RWPE2 (cell line): Measurements from ENCODE around the gene JAZF1.

Experiments used
- ATAC-seq: fragments of 200-7000 bp; cut with Tn5 transposase; 3 replicates; pipeline ENCODE4 v1.9.1; 2021; ENCODE audit warnings: low read depth
- DNase-seq: peaks from one replicate; pipeline ENCODE4 v3.0.0-alpha.2; 2020; ENCODE audit warnings: low spot score
- H3K27ac ChIP-seq: fragments of 450-650 bp; 2 replicates; pipeline ENCODE4 v1.5.1; 2017; ENCODE audit warnings: mild to moderate bottlenecking; ENCODE audit not compliant: poor library complexity, severe bottlenecking
- H3K27me3 ChIP-seq: fragments of 250-450 bp; sonication (Bioruptor Pico); 2 replicates; pipeline ENCODE4 v1.5.1; 2021; ENCODE audit warnings: mild to moderate bottlenecking, moderate library complexity; ENCODE audit not compliant: insufficient read depth, poor library complexity, severe bottlenecking
- H3K36me3 ChIP-seq: fragments of 250-450 bp; sonication (Bioruptor Pico); 2 replicates; pipeline ENCODE4 v1.5.1; 2020; ENCODE audit warnings: low read depth, mild to moderate bottlenecking, moderate library complexity
- H3K4me1 ChIP-seq: fragments of 250-450 bp; sonication (Bioruptor Pico); 2 replicates; pipeline ENCODE4 v1.5.1; 2021; ENCODE audit warnings: mild to moderate bottlenecking, moderate library complexity; ENCODE audit not compliant: insufficient read depth, poor library complexity, severe bottlenecking
- H3K4me3 ChIP-seq: fragments of 250-450 bp; sonication (Bioruptor Pico); 2 replicates; pipeline ENCODE4 v1.5.1; 2021; ENCODE audit warnings: mild to moderate bottlenecking, moderate library complexity; ENCODE audit not compliant: severe bottlenecking
- H3K9me3 ChIP-seq: fragments of 250-450 bp; sonication (Bioruptor Pico); 2 replicates; pipeline ENCODE4 v1.5.1; 2021; ENCODE audit warnings: mild to moderate bottlenecking, moderate library complexity; ENCODE audit not compliant: severe bottlenecking
- TF ChIP-seq, protein P1 (sequence below): fragments of 450-650 bp; IDR thresholded peaks from one replicate; pipeline ENCODE4 v1.5.1; 2017; ENCODE audit warnings: mild to moderate bottlenecking, moderate library complexity; ENCODE audit not compliant: poor library complexity, severe bottlenecking

JAZF1 gene

DNA sequence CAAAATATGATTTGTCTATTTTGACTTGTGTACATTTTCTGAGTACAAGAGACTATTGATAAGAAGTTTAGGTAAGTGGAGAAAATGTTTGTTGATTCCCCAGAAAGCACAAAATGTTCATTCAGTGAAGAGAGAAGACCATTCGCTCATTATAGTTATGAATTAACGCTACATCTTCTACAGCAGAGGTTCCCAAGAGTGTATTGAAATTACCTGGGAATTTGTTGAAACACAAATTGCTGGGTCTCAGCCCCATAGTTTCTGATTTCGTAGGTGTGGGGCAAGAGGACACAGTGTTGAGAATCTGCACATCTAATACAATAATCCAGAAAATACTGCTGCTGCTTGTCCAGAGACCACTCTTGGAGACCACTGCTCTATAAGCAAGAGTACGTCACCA, 24.2 kb downstream of the JAZF1 start:
- Histone ChIP-seq H3K9me3 (no peaks in the 10 kb centered on the region), H3K27me3 (no peaks in the 10 kb centered on the region), H3K4me1 (peaks cover 29% of the 10 kb centered on the region), H3K27ac (peak overlapping the region; percentile 49), H3K36me3 (no peaks in the 10 kb centered on the region), H3K4me3 (no peak overlapping the region)
- TF ChIP-seq, protein P1, sequence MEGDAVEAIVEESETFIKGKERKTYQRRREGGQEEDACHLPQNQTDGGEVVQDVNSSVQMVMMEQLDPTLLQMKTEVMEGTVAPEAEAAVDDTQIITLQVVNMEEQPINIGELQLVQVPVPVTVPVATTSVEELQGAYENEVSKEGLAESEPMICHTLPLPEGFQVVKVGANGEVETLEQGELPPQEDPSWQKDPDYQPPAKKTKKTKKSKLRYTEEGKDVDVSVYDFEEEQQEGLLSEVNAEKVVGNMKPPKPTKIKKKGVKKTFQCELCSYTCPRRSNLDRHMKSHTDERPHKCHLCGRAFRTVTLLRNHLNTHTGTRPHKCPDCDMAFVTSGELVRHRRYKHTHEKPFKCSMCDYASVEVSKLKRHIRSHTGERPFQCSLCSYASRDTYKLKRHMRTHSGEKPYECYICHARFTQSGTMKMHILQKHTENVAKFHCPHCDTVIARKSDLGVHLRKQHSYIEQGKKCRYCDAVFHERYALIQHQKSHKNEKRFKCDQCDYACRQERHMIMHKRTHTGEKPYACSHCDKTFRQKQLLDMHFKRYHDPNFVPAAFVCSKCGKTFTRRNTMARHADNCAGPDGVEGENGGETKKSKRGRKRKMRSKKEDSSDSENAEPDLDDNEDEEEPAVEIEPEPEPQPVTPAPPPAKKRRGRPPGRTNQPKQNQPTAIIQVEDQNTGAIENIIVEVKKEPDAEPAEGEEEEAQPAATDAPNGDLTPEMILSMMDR: no peak
- ATAC-seq: no peak
- DNase-seq: no peak

DNA sequence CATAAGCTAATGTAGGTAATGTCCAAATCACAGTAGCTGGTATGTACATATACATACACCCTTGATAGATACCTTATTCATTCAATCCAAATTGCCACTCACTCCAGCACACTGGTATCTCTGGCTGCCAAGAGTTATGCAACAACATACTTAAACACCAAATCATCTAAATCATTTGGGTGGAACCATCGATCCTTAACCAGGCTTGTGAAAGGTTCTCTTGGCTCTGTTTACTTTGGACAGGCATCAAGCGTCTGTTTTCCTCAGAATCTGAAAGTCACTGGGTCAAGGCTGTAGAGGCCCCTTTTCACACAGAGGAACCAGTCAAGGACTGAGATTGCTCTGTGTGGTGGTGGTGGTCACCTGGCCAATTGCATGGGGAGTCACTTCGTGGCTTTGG, 24.6 kb downstream of the JAZF1 start:
- DNase-seq: no peak
- TF ChIP-seq, protein P1: no peak
- Histone ChIP-seq H3K4me1 (peaks cover 30% of the 10 kb centered on the region), H3K27ac (peak overlapping the region; percentile 49), H3K27me3 (no peaks in the 10 kb centered on the region), H3K9me3 (no peaks in the 10 kb centered on the region), H3K36me3 (no peaks in the 10 kb centered on the region), H3K4me3 (no peak overlapping the region)
- peak; percentile 82 for ATAC-seq

DNA sequence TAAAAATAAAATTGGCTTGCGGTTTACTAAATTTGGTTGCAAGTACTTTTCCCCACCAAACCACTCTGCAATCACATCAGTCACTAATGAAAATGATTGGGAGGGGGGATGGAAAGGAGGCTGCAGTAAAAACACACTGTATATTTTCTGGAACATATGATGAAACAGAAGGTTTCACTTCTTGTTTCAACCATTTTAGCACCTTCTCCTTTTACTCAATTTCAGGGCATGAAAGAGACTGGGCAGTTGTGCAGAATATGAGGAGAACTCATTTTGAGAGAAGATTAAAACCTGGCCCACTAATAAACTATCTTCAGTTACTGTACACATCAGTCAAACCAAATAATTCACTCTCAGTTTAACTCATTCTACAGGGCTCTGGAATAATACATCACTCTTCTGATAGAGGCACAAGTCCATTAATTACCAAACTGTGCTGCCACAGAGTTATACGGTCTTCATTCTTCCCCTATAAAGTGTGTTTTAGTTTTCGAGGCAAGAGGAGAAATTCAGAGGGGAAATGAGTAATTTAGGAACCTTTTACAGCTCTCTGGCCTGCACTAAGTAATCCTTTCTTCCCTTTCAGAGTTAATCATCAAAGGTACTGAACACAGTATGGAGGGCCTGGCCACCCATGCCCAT, 25.5 kb downstream of the JAZF1 start:
- ATAC-seq: peak; percentile 18; the same call in 1 of the 3 replicates
- peaks cover 30% of the 10 kb centered on the region for H3K4me1 ChIP-seq
- TF ChIP-seq, protein P1: no peak
- no peak for DNase-seq
- peak overlapping the region; percentile 49 for H3K27ac ChIP-seq
- no peak overlapping the region for H3K4me3 ChIP-seq
- H3K27me3 ChIP-seq: no peaks in the 10 kb centered on the region
- H3K9me3 ChIP-seq: no peaks in the 10 kb centered on the region
- no peaks in the 10 kb centered on the region for H3K36me3 ChIP-seq

DNA sequence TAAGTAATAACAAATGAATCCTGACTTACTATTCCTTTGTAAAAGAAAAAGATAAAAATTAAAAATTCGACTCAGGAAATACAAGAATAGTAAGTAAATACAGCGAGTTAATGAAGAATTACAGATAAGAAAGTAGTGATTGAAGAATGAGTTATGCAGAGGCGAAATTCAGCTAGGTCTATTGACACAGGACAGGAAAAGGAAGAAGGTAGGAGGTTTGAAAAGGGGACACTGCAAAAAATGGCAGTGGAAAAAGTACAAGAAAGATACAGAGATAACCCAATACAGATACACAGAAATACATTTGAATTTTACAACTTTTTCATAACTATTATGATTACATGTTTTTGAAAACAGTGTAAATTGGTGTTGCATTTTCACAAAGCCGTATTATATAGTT, 28.0 kb downstream of the JAZF1 start:
- TF ChIP-seq, protein P1: no peak
- Histone ChIP-seq H3K27me3 (no peaks in the 10 kb centered on the region), H3K9me3 (no peaks in the 10 kb centered on the region), H3K36me3 (no peaks in the 10 kb centered on the region), H3K4me3 (no peak overlapping the region), H3K4me1 (peaks cover 30% of the 10 kb centered on the region), H3K27ac (peak overlapping the region; percentile 60)
- no peak for DNase-seq
- no peak for ATAC-seq

DNA sequence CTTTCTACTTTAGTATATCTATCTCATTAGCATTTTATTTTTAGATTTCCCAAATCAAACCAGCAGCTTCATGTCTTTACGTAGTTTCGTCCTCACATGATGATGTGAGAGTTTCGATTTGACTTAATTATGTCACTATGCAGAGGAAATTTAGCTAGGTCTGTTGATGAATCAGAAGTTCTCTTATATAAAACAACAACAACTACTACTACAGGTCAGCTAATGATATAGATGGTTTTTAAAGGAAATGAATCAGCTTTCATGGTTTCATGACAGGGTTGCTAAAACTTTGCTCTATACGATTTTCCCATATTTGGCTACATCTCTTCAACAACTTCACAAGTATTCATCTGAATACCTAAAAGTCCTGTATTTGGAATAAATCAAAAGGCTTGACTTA, 28.6 kb downstream of the JAZF1 start:
- H3K27me3 ChIP-seq: no peaks in the 10 kb centered on the region
- H3K36me3 ChIP-seq: no peaks in the 10 kb centered on the region
- ATAC-seq (peak; percentile 62), DNase-seq (no peak)
- peak overlapping the region; percentile 60 for H3K27ac ChIP-seq
- H3K4me3 ChIP-seq: no peak overlapping the region
- H3K4me1 ChIP-seq: peaks cover 30% of the 10 kb centered on the region
- no peaks in the 10 kb centered on the region for H3K9me3 ChIP-seq
- TF ChIP-seq, protein P1: no peak
